ENCODE measurements around the gene PPP3CA.

DNA sequence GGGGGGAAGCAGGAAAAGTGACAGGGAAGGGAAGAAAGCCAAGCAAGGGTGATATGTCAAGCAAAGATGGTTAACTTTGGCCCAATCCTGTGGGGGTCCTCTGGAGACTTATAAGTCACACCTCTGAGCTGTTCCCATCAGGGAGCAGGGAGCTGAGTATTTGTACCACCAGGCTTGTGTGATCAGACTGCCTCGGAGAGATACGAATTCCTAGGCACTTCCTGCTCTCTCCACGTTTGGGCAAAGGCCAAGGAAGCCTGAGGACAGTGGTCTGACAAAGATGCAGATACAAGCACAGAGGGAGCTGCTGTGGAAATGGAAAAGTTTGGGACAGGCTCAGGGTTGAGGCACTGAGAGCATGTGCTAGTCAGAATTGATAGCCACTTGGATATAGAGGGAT lies 10.4 kb upstream of the PPP3CA start:
- TF ChIP-seq, protein P1, sequence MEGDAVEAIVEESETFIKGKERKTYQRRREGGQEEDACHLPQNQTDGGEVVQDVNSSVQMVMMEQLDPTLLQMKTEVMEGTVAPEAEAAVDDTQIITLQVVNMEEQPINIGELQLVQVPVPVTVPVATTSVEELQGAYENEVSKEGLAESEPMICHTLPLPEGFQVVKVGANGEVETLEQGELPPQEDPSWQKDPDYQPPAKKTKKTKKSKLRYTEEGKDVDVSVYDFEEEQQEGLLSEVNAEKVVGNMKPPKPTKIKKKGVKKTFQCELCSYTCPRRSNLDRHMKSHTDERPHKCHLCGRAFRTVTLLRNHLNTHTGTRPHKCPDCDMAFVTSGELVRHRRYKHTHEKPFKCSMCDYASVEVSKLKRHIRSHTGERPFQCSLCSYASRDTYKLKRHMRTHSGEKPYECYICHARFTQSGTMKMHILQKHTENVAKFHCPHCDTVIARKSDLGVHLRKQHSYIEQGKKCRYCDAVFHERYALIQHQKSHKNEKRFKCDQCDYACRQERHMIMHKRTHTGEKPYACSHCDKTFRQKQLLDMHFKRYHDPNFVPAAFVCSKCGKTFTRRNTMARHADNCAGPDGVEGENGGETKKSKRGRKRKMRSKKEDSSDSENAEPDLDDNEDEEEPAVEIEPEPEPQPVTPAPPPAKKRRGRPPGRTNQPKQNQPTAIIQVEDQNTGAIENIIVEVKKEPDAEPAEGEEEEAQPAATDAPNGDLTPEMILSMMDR (conservative IDR thresholded peaks at IDR 0.05 in 1 of 2, IDR thresholded peaks at IDR 0.05 in 1 of 2; ENCODE audit: low read depth in 1 of 2, low read length in 2 of 2), result no peak
- TF ChIP-seq EZH2 (IDR thresholded peaks at IDR 0.05; ENCODE audit: low read length, missing control alignments), result no peak
